Central memory CD4-positive, alpha-beta T cell (primary cell): ENCODE results near the gene KY.

Experiments used
- DNase-seq: peaks from one replicate; pipeline ENCODE4 v3.0.0; 2022

KY gene

DNA sequence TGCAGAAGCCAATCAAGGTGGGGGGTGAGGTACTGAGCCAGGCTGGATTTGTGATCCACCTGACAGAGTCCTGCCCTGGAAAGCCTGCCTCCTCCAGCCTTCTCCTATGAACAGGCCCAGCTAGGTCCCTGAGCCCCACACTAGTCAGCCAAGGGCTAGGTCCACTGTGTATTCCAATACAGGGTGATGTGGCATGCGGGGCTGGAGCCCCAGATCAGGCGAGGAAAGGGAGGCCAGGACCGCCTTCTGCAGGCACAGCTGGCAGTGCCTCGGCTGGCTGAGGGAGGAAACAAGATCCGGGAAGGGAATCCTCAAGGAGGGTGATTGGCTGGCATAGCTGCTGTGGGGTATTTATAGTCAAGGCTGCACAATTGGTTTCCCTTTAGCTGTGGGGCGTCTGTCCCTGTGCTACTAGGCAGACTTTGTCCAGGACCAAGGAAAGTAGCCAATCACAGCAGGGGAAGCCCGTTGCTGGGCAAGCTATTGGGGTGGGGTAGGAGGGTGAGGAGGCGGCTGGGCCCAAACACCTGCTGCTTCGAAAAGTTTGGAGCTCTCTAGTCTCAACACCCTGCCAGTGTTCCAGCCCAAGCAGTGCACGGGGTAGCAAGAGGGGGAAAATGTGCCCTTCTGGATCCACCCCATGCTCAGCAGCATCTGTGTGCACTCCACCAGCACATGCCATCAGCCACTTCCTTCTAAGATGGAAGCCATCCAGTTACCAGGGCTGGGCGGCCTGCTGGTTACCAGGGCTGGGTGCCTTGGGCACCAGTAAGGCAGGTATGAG is 5.9 kb downstream of the KY start:
- no peak for DNase-seq

DNA sequence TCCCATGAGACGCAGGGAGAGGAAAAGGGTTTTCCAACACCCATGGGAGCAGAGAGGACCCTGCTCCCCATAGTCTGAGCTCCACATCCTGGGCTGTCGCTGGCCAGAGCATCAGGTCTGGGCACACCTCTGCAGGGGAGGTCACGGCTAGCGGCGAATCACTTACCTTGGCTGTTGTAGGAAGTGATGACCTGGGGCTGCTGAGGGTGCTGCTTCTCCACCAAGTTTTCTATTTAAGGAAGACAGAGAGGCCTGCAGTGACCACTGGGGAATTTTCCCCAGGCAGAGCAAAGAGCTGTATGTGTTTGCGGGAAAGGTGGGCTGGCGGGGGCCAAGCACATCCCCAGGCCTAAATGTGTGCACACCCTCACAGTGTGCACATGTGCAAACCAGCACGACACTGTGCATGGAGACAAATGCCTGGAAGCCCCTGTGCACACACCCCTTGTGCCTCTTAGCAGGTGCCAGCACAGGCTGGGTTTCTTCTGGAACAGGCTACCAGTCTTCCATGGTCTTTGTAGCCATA is 7.6 kb downstream of the KY start:
- DNase-seq, result no peak

DNA sequence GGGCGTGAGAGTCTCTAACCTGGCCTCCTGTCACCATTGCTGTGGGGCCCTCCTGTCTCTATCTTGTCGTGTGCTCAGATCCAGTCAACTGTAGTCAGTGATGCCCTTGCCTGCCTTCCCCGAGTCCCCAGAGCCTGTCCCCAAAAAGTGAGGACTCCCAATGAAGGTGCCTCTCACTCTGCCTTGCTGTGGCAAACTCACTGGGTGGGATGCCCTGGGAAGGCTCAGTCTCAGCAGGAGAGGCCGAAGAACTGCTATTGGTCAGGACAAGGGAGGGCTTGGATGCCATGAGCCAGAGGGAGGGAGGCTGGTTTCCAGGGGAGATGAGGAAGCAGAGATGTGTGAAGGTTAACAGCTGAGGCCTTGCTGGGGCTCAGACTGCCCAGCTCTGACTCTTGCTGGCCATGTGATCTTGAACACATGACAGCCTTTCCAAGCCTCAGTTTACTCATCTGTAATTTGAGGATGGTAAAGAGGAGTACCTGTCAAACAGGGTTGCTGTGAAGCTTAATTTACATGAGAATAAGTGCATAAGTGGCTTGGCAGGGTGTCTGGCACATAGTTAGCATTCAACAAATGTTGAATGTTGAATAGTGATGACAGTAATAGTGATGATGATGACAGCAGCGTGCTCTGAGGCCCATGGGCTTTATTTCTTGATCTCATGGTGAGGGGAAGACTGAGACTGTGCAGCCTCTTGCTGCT is 8.2 kb downstream of the KY start:
- no peak for DNase-seq

DNA sequence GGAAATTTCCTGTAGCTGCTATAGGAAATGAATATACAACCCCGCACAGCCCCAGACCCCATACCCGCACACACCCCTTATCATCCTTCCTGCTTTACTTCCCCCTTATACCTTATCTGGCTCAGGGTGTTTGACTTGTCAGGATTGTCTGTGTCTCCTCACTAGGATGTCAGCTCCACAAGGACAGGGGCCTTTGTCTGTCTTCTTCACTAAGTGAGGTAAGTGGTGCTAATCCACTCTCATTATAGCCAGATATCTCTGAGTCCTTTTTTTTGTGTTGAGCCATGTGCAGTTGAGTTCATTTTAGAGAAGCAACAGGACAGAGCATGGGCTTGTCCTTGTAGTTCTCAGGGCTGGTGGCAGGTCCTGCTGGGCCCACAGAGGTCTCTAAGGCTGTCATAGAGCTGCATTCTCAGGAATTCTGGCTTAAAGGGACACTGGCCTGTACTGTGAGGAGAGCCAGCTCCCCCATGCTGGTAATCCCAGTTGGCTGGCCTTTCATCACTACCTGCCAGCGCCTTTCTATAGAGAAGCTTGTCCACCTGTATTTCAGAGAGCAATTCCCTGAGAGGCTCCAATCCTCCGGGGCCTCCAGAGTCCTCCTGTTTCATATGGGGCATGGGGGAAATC is 9.0 kb downstream of the KY start:
- no peak for DNase-seq

DNA sequence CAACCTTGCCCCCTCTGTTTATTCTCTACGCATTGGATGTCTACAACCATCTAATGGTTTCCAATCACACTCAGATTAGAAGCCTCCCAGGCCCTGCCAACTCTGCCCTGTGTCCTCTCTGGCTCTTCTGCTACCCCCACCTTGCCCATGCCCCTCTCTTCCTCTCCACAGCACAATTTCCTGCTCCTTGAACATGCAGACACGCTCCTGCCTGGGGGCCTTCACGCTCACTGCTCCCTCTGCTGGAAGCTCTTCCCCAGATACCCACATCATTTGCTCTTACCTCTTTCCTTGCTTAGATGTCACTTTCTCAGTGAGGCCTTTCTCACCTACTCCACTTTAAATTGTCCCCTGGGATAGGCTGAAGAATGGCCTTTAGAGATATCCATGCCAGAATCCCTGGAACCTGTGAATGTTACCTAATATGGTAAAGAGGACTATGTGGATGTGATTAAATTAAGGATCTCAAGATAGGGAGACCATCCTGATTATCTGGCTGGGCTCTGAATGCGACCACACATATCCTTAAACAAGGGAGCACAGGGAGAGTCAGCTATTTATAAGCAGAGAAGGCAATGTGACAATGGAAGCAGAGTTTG is 9.9 kb downstream of the KY start:
- no peak for DNase-seq

DNA sequence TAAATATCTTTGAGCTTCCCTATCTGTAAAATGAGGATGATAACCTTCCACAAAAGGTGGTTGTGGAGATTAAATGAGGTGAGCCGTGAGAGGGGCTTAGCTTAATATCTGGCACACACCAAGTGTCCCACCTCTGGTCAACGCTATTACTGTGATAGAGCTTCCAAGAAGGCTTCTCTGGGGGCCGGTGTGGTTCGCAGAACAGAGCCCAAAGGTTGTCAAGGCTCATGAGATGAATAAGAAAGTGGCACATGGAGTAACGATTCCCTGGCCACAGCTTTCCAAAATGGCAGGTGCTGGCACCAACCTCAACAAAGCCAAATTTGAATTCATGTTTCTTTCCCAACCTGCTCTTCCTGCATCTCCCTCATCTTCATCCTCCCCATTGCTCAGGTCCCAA is 10.4 kb downstream of the KY start:
- DNase-seq, result no peak

DNA sequence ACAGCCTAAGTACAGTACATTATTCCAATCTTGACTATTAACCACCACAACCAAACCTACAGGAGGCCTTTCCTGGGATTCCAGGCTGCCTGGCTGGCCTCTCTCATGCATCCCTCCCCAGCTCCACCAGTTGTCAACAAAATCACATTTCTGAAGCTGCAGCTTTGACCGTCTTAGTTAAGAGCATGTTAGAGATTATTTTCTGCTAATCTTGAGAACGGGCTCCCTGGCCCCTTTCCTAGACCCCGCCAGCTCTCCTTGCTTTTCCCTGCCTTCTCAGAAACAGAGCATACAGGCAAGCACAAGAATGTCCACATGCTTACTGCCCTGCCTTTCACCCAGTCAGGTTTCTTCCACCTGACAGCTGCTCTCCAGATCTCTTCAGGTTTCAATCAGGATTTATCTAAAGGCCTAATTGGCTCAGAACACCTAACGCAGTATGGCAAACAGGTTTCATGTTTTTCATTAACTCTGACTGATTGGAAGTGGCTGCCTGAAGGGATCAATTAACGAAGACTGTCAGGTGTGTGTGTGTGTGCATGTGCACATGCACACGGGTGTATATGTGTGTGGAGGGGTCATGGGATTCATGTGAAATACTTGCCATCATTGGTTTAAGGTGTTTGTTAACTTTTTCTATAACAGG is 12.3 kb downstream of the KY start:
- DNase-seq, result no peak

DNA sequence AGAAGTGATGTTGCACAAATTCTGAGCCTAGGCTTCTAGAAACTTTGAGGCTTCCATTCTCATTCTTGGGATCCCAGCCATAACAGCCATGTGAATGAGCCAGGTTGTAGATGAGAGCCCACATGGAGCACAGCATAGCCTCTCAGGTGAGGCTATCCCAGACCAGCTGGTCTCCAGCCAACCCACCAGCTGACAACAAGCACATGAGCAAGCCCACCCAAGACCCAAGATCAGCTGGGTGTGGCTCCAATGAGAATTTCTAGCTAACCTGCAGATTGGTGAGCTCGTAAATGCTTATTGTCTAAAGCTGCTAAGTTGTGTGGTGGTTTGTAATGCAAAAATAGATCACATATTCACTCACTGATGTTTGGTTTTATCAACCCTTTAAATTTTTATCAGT is 14.4 kb downstream of the KY start:
- no peak for DNase-seq

DNA sequence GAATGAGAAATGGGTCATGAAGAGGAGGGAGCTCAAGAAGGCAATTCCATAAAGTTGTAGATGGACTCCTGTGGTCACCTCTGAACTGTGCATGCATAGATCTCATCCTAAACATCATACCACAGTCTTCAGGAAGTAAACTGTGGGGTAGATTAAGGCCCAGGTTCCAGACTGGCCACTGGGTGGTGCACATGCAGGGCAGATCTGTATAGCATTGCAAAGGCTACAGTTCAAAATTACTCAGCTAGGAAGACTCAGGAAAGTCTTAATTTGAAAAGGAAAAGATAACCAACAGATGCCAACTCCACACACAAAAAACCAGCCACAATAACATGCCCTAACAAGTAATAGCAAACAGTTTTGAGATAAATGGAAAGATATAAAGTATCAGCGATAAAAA is 20.3 kb downstream of the KY start:
- no peak for DNase-seq

DNA sequence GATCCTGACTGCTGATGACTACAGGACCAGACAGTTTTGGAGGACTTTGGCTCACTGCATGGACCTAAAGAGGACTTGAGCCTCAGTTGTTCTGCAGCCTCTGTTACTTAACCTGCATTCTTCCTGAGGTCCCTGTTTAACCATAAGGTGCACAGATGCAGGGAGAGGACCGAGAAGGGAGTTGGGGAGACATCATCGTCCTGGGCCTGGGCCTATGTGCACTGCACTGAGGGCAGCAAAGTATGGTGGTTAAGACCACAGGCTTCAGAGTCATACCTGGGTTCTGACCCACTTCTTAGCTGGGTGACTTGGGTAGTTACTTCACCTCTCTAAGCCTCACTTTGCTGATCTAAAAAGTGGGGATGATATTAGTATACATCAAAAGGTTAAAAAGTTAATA is 21.9 kb downstream of the KY start:
- no peak for DNase-seq

DNA sequence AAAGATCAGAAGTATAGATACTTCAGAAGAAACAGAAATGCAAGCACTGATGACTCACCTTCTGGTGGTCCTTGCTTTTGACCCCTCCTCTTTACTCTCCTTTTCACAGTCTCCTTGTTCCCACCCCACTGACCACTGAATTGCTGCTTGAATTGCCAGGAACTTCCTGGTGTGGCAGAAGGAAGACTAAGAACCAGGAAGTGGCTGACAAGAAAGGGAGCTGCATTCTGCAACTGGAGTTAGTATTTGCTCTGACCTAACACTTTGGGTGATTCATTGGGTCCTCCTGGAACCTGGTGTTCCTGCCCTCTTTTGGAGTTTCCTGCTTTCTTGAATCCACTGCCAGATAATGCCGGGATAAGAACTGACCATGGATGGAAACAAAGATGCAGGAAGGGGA is 23.0 kb downstream of the KY start:
- no peak for DNase-seq

DNA sequence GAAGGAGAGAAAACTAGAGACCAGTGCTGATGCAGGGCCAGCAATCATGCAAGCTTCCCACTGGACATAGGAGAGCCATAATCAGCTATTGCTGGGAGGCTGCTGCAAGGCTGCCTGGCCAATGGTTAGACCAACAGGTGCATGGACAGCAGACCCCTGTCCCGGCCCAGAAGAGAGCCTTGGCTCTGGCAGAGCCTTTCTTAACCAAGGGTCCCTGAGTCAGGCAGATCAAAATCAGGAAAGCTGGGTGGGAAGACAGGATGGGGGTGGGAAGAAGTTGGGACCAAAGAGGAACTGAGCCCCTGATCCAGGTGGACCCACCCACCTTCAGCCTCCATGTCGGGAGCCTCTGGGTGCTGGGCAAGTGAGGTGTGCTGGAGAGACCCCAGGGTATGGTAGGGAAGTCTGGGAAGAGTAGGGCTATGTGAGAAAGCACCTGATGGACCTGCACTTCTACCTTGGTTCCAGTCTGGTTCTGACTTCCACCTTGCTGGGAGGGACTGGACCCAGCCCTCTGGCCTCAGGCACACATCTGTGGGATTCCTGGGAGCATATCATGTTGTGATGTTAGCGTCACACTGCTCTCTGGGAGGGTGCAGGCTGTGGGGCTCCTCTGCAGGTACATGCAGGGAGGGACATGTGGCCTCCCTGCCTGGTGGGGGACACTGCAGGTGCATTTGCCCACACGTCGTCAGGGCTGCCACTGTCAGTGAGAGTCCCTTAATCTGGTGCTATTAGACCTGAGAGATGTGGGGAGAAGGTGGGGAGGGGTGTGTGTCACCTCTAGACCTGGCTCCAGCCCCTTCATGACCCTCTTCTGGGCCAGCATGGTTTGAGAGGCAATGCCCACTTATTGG is 24.7 kb downstream of the KY start:
- no peak for DNase-seq

DNA sequence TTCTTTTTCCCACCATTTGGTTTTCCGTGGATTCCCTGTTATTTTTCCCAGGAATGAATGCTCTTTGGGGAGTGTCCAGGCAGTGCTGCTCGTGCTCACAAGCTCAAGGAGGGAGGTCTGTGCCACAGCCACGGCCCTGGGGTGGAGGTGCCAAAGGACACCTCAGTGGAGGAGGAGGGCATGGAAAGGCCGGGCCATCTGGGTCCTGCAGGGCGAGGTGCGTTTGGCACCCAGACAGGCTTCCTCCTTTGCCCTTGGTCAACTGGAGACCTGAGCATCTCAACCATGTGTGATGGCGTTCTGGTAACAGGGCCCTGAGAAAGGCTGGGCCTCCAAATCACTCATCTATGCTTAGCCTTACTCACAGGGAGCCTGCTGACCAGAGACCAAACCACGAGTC is 25.4 kb downstream of the KY start:
- no peak for DNase-seq

DNA sequence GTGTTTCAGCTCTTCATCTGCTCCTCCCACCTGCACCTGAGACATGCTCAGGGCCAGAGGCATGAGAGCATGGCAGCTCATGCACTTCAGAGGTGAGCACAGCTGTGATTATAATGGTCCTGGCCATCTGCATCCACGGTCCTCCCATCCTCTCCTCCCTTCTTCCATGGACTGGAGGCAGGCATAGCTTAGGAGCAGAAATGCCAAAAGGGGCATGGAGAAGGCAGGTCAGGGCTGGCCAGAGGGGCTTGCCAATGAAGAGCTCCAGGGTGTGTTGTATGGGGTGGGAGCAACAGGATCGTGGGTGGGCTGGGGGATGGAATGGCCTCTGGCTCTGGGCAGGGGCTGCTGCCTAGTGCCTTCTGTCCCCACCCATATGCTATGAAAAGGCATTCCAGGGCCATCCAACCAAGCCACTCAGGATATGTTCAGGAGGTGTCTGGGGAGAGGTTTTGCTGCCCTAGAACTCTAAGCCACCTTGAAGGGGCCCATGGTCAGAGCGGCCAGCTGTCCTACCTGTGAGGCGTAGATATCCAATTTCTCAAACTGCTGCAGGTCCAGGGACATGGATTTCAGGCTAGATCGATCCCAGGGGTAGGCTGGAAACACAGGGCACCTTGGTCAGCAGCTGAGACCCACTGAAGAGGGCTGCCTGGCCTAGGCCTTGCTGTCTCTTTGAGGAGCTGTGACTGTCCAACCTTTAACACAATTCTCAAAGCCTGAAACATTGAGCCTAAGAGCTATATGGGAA is 26.1 kb downstream of the KY start:
- DNase-seq, result no peak

DNA sequence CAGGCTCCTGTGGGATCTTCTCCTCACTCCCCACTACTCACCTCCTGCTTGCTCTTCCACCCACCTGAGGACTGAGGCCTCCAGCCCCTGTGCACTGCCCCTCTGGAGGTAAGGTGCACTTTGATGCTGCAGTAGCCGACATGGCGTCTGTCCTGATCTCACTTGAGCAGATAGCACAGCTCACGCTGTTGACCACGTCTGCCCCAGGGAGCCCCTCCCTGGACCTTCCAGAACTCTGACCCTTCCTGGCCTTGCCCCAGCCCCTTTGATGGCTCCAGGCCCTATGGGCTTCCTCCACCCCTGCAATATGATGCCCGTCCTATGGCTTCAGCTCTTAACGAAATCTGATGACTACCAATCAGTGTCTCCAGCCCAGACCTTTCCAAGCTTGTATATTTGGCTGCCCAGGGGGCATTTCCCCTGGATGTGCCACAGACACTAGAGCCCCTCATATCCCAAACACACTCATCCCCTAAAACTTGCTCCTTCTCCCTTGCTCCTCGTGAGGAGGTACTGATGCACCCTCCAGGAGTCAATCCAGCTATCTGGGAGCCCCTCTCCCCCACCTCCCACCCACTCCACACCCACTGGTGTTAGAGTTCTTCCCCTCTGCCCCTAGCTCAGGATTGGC is 27.1 kb downstream of the KY start:
- DNase-seq, result no peak

DNA sequence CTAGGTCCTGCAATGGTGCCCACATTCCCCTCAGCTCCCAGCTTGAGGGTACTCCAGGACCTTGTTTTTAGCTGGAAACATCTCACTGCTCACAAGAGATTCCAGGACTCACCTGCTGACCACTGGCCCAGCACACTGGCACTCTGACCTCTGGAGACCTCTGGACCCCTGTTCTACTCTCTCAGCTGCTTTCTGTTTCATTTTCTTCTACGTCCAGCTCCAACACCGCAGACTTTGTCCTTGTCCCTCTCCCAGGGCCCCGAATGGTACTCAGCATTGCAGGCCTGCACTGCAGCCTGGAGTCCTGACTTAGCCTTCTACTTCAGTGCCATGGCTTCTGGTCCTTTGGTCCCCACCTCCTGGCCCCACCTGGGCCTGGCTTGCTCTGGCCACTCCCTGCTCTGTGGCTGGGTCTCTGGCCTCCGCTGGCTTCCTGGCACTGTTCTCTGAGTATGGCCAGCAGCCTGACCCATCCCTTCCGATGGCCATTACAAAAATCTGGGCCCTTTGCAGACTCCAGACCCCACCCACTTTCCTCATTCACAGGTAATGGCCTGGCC is 27.9 kb downstream of the KY start:
- DNase-seq, result no peak

DNA sequence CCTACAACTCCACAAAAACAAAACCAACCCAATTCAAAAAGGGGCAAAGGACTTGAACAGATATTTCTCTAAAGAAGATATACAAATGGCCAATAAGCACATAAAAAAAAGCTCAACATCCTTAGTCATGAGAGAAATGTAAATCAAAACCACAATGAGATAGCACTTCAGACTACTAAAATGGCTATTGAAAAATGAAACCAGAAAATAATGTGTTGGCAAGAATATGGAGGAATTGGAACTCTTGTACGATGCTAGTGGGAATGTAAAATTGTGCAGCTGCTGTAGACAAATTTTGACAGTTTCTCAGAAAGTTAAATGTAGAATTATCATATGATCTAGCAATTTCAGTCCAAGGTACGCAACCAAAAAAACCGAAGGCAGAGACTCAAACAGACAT is 29.0 kb downstream of the KY start:
- DNase-seq, result no peak

DNA sequence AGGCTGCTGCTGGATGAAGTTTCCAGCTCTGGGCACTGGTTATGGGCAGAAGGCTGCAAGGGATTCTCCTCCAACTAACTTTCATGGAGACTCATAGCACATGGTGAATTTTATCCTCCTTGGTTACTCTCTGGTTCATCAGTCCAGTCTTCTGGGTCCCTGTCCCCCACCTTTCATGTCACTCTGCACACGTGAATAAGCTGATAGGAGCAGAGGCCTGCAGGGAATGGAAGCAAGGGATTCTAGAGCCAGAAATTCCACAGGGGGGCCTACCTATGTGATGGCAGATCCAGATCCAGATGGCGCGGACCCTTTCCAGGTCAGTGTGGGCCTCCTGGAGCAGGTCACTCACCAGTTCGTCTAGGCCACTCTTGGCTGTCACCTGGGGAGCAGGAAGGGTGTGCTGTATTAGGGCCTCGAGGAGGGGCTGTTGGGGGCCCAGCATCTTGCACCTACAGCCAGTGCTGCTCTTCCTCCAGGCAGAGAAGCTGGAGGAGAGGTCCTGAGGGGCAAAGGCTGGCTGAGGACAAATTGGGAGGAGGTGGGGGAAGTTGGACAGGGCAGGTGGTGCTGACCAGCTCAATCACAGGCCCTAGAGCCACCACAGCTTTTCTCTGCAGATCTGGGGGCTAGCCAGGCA is 30.2 kb downstream of the KY start:
- no peak for DNase-seq

DNA sequence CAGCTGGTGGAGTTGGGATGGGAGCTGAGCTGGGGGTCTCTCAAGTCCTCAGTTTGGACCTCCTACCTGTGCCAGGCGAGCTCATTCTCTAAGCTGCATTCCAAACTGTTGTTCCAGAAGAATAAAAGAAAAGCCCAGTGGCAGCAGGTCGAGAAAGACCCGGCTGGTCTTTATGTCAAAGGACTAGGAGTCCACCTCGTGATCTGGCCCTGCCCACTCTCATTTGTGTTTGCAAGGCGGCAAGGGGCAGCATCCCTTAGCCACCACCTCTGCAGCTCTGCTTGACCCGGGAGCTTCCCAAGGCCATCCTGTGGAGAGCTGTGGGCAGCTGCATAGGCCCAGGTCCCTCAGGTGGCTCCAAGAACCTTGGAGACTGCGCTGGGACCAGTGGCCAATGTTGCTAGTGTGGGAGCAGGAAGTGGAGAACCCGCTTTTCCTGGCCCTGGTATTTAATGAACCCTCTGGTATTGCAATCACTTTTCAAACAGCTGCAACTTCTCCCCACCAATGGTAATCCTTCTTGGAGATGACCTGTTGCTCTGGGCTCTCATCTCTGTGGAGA is 30.9 kb downstream of the KY start:
- DNase-seq, result no peak

DNA sequence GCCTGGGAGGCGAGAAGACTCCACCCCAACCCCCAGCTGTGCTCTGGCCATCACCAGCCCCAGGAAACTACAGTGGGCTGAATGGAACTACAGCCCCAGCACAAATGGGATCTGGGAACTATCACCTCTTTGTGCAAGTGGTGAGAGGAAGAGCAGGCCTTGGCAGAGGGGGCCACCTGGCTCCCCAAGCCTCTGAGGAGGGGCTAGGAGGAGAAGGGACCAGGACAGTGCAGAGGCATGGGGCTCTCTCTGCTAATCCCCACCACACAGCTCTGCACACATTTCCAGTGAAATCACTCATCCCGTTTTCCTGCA is 31.6 kb downstream of the KY start:
- no peak for DNase-seq
